Activated CD8-positive, alpha-beta T cell treated with anti-CD3 and anti-CD28 coated beads for 36 hours (primary cell): ENCODE measurements around the gene LPCAT1. TPM values are rescaled to one million over a fixed set of nuclear protein-coding genes. Genes with fewer than 3 reads are reported as not detected.

Source experiments
- ATAC-seq: fragments of 200-7000 bp; cut with Tn5 transposase; one replicate; pipeline ENCODE4 v1.10.0; 2021; ENCODE audit warnings: mild to moderate bottlenecking, moderate library complexity
- CTCF ChIA-PET: fragments of 350-600 bp; sonication (Branson Sonifier 250); formaldehyde crosslinking; loops from one replicate; lab custom pipeline; 2021; ENCODE audit warnings: antibody characterized with exemption; lab: Charles Lee
- POLR2A ChIA-PET: fragments of 350-600 bp; sonication (Branson Sonifier 250); formaldehyde crosslinking; loops from one replicate; lab custom pipeline; 2021; ENCODE audit warnings: antibody characterized with exemption; lab: Charles Lee
- DNase-seq: peaks from one replicate; pipeline ENCODE4 v3.0.0-alpha.2; 2020
- H3K27ac Mint-ChIP-seq: one replicate; pipeline ENCODE4 v1.8.0; 2021; ENCODE audit warnings: mild to moderate bottlenecking, mixed read lengths
- H3K27me3 Mint-ChIP-seq: one replicate; pipeline ENCODE4 v1.8.0; 2021; ENCODE audit warnings: mixed read lengths
- H3K36me3 Mint-ChIP-seq: one replicate; pipeline ENCODE4 v1.8.0; 2021; ENCODE audit warnings: low read depth, mixed read lengths
- H3K4me1 Mint-ChIP-seq: one replicate; pipeline ENCODE4 v1.8.0; 2021; ENCODE audit warnings: low read depth, mixed read lengths
- H3K4me3 Mint-ChIP-seq: one replicate; pipeline ENCODE4 v1.8.0; 2021; ENCODE audit warnings: mild to moderate bottlenecking, moderate library complexity, mixed read lengths
- H3K9me3 Mint-ChIP-seq: one replicate; pipeline ENCODE4 v1.8.0; 2021; ENCODE audit warnings: mixed read lengths
- intact Hi-C: fragments of 100-400 bp; cut with micrococcal nuclease; formaldehyde crosslinking; loops from one replicate; pipeline ENCODE4 v1.10.0; 2022
- total RNA-seq, 2 experiments: library from RNA; stranded (reverse); gene quantifications; one replicate each; pipeline ENCODE4 v1.2.3, GENCODE V29; 2021
- TF ChIP-seq, protein P1 (sequence below): fragments of 200-600 bp; IDR thresholded peaks from one replicate; pipeline ENCODE4 v1.8.0; 2022; ENCODE audit warnings: antibody characterized with exemption, mild to moderate bottlenecking

Gene LPCAT1
- total RNA-seq, 2 experiments from 2014 or later = 37.2 to 43.6 TPM

- TF ChIP-seq, protein P1, sequence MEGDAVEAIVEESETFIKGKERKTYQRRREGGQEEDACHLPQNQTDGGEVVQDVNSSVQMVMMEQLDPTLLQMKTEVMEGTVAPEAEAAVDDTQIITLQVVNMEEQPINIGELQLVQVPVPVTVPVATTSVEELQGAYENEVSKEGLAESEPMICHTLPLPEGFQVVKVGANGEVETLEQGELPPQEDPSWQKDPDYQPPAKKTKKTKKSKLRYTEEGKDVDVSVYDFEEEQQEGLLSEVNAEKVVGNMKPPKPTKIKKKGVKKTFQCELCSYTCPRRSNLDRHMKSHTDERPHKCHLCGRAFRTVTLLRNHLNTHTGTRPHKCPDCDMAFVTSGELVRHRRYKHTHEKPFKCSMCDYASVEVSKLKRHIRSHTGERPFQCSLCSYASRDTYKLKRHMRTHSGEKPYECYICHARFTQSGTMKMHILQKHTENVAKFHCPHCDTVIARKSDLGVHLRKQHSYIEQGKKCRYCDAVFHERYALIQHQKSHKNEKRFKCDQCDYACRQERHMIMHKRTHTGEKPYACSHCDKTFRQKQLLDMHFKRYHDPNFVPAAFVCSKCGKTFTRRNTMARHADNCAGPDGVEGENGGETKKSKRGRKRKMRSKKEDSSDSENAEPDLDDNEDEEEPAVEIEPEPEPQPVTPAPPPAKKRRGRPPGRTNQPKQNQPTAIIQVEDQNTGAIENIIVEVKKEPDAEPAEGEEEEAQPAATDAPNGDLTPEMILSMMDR = no peak
- no peaks in the 10 kb centered on the region for H3K36me3 Mint-ChIP-seq
- H3K9me3 Mint-ChIP-seq = no peaks in the 10 kb centered on the region
- intact Hi-C loops = no loop called here
- no peaks in the 10 kb centered on the region for H3K27me3 Mint-ChIP-seq
- CTCF ChIA-PET = no interaction called here
- peaks cover 3% of the 10 kb centered on the region for H3K4me1 Mint-ChIP-seq
- POLR2A ChIA-PET = interaction anchor here (1.0 kb wide), 1 partner anchor 40 kb away, joined by 3 read pairs; no protein-coding TSS in a partner anchor
- DNase-seq (no peak), ATAC-seq (no peak)
- no peak overlapping the region for H3K4me3 Mint-ChIP-seq
- no peak overlapping the region for H3K27ac Mint-ChIP-seq
Measured at GRCh38 chr5:1557114-1557873, 33.5 kb upstream of the LPCAT1 start.

DNA sequence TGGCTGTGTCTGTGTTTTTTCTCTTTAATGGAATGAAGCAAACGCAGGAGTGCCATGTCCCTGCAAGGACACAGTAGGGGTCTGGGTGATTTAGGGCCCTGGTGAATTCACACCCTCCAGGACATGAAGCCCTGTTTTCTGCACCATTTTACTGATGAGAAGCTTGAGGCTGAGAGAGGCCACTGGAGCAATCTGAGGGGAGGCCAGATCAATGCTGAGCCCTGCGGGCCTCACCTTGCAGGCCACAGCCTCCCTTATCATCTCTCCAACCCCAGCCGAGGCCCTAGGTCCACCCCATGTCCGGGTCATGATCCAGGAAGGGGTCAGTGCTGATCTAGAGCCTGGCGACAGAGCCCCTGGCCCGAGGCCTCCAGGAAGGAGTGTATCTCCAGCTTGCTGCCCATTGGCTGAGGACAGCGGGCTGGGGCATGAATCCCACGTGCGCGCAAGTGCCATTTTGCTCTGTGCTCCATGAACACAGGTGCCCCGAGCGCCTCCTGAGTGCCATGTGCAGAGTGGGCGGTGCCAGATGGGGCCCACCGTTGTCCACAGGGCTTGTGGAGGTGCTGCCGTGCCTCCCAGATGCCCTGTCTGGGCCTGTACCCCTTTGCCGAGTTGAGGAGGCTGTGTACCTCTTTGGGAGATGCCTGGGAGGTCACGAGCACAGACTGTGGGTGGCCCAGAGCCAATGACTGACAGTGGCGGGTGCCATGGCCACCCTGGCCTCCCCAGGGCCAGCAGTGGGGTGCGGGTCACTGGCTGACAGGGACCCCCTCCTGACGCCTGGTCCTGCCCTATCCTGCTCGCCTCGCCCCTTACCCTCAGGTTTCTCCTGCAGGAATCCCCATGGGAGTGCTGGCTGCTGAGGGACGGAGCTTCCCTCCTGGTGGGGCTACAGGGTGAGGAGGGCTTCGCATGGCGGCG is 32.3 kb upstream of the LPCAT1 start:
- Mint-ChIP-seq H3K27me3 (no peaks in the 10 kb centered on the region), H3K36me3 (no peaks in the 10 kb centered on the region), H3K4me1 (peaks cover 3% of the 10 kb centered on the region), H3K9me3 (no peaks in the 10 kb centered on the region), H3K4me3 (no peak overlapping the region), H3K27ac (no peak overlapping the region)
- TF ChIP-seq, protein P1 = no peak
- no peak for ATAC-seq
- intact Hi-C loops = no loop called here
- CTCF ChIA-PET = no interaction called here
- no peak for DNase-seq
- POLR2A ChIA-PET = no interaction called here

DNA sequence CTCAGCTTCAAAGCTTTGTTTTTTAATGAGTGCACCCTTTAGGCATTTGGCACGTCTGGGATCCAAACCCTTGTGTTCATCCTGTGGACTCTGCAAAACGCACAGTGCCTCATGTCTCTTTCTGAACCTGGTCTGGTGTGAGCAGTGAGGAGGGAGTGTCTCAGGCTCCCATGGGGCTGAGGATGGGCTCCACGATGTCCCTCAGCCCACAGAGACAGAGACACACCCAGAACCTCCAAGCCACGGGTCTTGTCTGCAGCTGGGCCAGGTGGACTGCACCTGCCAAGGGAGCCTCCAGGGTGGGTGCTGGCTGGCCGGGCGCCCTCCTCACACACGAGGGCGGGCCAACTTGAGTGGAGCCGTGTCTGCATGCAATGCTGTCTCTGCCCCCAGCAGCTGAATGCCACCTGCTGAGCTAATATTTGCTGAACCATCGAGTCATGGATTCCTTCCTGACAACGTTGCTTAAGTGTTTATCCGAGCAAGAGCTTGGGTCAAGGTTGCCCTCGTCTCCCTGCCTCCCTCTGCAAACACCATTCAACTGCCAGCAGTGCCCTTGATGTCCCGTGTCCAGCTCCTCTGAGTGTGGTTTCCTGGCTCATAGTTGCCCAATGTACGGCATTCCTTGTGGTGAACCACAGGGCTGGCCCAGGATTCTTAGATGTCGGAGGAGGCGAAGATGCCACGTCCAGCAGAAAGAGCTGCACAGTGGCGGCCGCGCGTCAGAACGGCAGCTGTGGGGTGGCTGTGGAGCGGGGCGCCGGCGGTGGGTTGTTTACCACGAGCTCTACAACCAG is 31.4 kb upstream of the LPCAT1 start:
- Mint-ChIP-seq H3K4me1 (peaks cover 3% of the 10 kb centered on the region), H3K27me3 (no peaks in the 10 kb centered on the region), H3K9me3 (no peaks in the 10 kb centered on the region), H3K27ac (no peak overlapping the region), H3K4me3 (no peak overlapping the region), H3K36me3 (no peaks in the 10 kb centered on the region)
- ChIA-PET POLR2A (no interaction called here), CTCF (no interaction called here)
- intact Hi-C loops = no loop called here
- TF ChIP-seq, protein P1 = no peak
- no peak for ATAC-seq
- no peak for DNase-seq

GRCh38 chr5:1554410-1554967 is 30.7 kb upstream of the LPCAT1 start:
- Mint-ChIP-seq H3K9me3 (no peaks in the 10 kb centered on the region), H3K36me3 (no peaks in the 10 kb centered on the region), H3K4me1 (peaks cover 3% of the 10 kb centered on the region), H3K27ac (no peak overlapping the region), H3K4me3 (no peak overlapping the region), H3K27me3 (no peaks in the 10 kb centered on the region)
- intact Hi-C loops = no loop called here
- DNase-seq = no peak
- POLR2A ChIA-PET = no interaction called here
- TF ChIP-seq, protein P1 = no peak
- ATAC-seq = no peak
- CTCF ChIA-PET = no interaction called here
